SK-N-SH treated with all-trans-retinoic acid at 6 μM for 48 hours (cell line): Measurements from ENCODE around the gene ZNF160.

Experiments used
- ATAC-seq: fragments of 200-7000 bp; cut with Tn5 transposase; 3 replicates; pipeline ENCODE4 v1.9.1; 2020; ENCODE audit warnings: mild to moderate bottlenecking, moderate library complexity
- ARNTL ChIP-seq: fragments of 450-650 bp; formaldehyde crosslinking; IDR thresholded peaks from 2 replicates; pipeline ENCODE4 v1.5.0; 2020; ENCODE audit warnings: low read depth, mild to moderate bottlenecking, moderate library complexity, borderline replicate concordance
- BACH2 ChIP-seq: fragments of 250-450 bp; sonication (Bioruptor Pico); IDR thresholded peaks from 2 replicates; pipeline ENCODE4 v1.9.0; 2021; ENCODE audit warnings: mild to moderate bottlenecking, borderline replicate concordance
- CREB5 ChIP-seq: fragments of 250-450 bp; sonication (Bioruptor Pico); IDR thresholded peaks from 2 replicates; pipeline ENCODE4 v1.5.1; 2020; ENCODE audit warnings: low read depth, mild to moderate bottlenecking, moderate library complexity
- CSDC2 ChIP-seq: fragments of 250-450 bp; sonication (Bioruptor Pico); IDR thresholded peaks from 2 replicates; pipeline ENCODE4 v1.5.0; 2020; ENCODE audit warnings: mild to moderate bottlenecking, moderate library complexity
- CSRNP3 ChIP-seq: fragments of 250-450 bp; sonication (Bioruptor Pico); IDR thresholded peaks from 2 replicates; pipeline ENCODE4 v1.5.1; 2021; ENCODE audit warnings: mild to moderate bottlenecking, moderate library complexity
- ESRRG ChIP-seq: fragments of 250-450 bp; sonication (Bioruptor Pico); IDR thresholded peaks from 2 replicates; pipeline ENCODE4 v1.6.1; 2021; ENCODE audit warnings: mild to moderate bottlenecking
- ISL1 ChIP-seq: fragments of 250-450 bp; sonication (Bioruptor Pico); IDR thresholded peaks from 2 replicates; pipeline ENCODE4 v2.1.2; 2022; ENCODE audit warnings: mild to moderate bottlenecking, moderate library complexity
- OSR1 ChIP-seq: fragments of 250-450 bp; sonication (Bioruptor Pico); IDR thresholded peaks from 2 replicates; pipeline ENCODE4 v1.8.0; 2022; ENCODE audit warnings: moderate library complexity, mild to moderate bottlenecking, inconsistent platforms
- PPARA ChIP-seq: fragments of 250-450 bp; sonication (Bioruptor Pico); IDR thresholded peaks from 2 replicates; pipeline ENCODE4 v1.5.0; 2020; ENCODE audit warnings: mild to moderate bottlenecking, borderline replicate concordance
- RARB ChIP-seq: fragments of 250-450 bp; sonication (Bioruptor Pico); IDR thresholded peaks from 2 replicates; pipeline ENCODE4 v1.8.0; 2021; ENCODE audit warnings: mild to moderate bottlenecking, moderate library complexity
- SNAI2 ChIP-seq: fragments of 250-450 bp; sonication (Bioruptor Pico); IDR thresholded peaks from 2 replicates; pipeline ENCODE4 v1.5.0; 2020; ENCODE audit warnings: mild to moderate bottlenecking, moderate library complexity
- TCF4 ChIP-seq: fragments of 250-450 bp; sonication (Bioruptor Pico); IDR thresholded peaks from 2 replicates; pipeline ENCODE4 v1.8.0; 2021; ENCODE audit warnings: mild to moderate bottlenecking, moderate library complexity, borderline replicate concordance
- TOX ChIP-seq: fragments of 250-450 bp; sonication (Bioruptor Pico); IDR thresholded peaks from 2 replicates; pipeline ENCODE4 v1.8.0; 2021; ENCODE audit warnings: mild to moderate bottlenecking, moderate library complexity, borderline replicate concordance
- TSHZ2 ChIP-seq: fragments of 250-450 bp; sonication (Bioruptor Pico); IDR thresholded peaks from 2 replicates; pipeline ENCODE4 v1.5.0; 2020; ENCODE audit warnings: mild to moderate bottlenecking, moderate library complexity
- ZC3H10 ChIP-seq: fragments of 250-450 bp; sonication (Bioruptor Pico); IDR thresholded peaks from 2 replicates; pipeline ENCODE4 v1.5.1; 2021; ENCODE audit warnings: mild to moderate bottlenecking, moderate library complexity
- ZFP3 ChIP-seq: fragments of 250-450 bp; sonication (Bioruptor Pico); IDR thresholded peaks from 2 replicates; pipeline ENCODE4 v1.5.0; 2020; ENCODE audit warnings: mild to moderate bottlenecking, moderate library complexity
- ZNF565 ChIP-seq: fragments of 450-650 bp; formaldehyde crosslinking; conservative IDR thresholded peaks from 2 replicates; pipeline ENCODE4 v1.5.0; 2020; ENCODE audit warnings: low read depth, mild to moderate bottlenecking, moderate library complexity
- ZNF70 ChIP-seq: fragments of 450-650 bp; formaldehyde crosslinking; IDR thresholded peaks from 2 replicates; pipeline ENCODE4 v1.5.0; 2020; ENCODE audit warnings: mild to moderate bottlenecking, moderate library complexity
- ZNF8 ChIP-seq: fragments of 450-650 bp; formaldehyde crosslinking; IDR thresholded peaks from 2 replicates; pipeline ENCODE4 v1.5.0; 2020; ENCODE audit warnings: mild to moderate bottlenecking, moderate library complexity
- TF ChIP-seq, protein P1 (sequence below): fragments of 250-450 bp; sonication (Bioruptor Pico); IDR thresholded peaks from 2 replicates; pipeline ENCODE4 v1.8.0; 2020; ENCODE audit warnings: mild to moderate bottlenecking, moderate library complexity, borderline replicate concordance

Gene ZNF160

GRCh38 chr19:53085496-53085895 is 17.7 kb downstream of the ZNF160 start:
- no peak for TF ChIP-seq ARNTL (CRISPR knock-in tag)
- no peak for TF ChIP-seq OSR1 (CRISPR knock-in tag)
- TF ChIP-seq ZFP3 (CRISPR knock-in tag) = no peak
- no peak for TF ChIP-seq ZNF70 (CRISPR knock-in tag)
- no peak for TF ChIP-seq ISL1
- TF ChIP-seq TOX (CRISPR knock-in tag) = no peak
- TF ChIP-seq CSDC2 (CRISPR knock-in tag) = no peak
- no peak for TF ChIP-seq CREB5 (CRISPR knock-in tag)
- TF ChIP-seq SNAI2 (CRISPR knock-in tag) = no peak
- no peak for TF ChIP-seq ZNF565 (CRISPR knock-in tag)
- no peak for ATAC-seq

DNA sequence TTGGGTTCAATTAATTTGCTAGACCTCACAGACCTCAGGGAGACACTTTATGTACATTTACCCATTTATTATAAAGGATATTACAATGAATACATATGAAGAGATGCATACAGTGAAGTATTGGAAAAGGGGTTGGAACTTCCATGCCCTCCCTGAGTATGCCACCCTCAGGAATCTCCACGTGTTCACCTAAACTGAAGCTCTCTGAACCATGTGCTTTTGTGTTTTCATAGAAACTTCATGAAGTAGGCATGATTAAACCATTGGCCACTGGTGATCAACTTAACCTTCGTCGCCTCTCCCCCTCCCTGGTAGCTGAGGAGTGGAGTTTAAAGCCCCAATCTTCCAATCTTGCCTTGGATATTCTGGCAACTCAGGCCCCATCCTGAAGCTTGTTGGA is 20.3 kb downstream of the ZNF160 start:
- no peak for ATAC-seq
- TF ChIP-seq RARB (CRISPR knock-in tag) (no peak), ZFP3 (CRISPR knock-in tag) (no peak), TSHZ2 (no peak), CSDC2 (CRISPR knock-in tag) (no peak), ZNF8 (CRISPR knock-in tag) (no peak), OSR1 (CRISPR knock-in tag) (no peak), ISL1 (no peak), ZNF565 (CRISPR knock-in tag) (no peak), SNAI2 (CRISPR knock-in tag) (no peak), TCF4 (CRISPR knock-in tag) (no peak), BACH2 (CRISPR knock-in tag) (no peak), ESRRG (CRISPR knock-in tag) (no peak), TOX (CRISPR knock-in tag) (no peak), CREB5 (CRISPR knock-in tag) (no peak), ZC3H10 (no peak), PPARA (no peak)
- TF ChIP-seq, protein P1, sequence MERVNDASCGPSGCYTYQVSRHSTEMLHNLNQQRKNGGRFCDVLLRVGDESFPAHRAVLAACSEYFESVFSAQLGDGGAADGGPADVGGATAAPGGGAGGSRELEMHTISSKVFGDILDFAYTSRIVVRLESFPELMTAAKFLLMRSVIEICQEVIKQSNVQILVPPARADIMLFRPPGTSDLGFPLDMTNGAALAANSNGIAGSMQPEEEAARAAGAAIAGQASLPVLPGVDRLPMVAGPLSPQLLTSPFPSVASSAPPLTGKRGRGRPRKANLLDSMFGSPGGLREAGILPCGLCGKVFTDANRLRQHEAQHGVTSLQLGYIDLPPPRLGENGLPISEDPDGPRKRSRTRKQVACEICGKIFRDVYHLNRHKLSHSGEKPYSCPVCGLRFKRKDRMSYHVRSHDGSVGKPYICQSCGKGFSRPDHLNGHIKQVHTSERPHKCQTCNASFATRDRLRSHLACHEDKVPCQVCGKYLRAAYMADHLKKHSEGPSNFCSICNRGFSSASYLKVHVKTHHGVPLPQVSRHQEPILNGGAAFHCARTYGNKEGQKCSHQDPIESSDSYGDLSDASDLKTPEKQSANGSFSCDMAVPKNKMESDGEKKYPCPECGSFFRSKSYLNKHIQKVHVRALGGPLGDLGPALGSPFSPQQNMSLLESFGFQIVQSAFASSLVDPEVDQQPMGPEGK = no peak
- TF ChIP-seq, all 23 proteins: peak for 0

GRCh38 chr19:53079313-53079924 is 23.8 kb downstream of the ZNF160 start:
- ATAC-seq = no peak
- TF ChIP-seq, protein P1 = no peak

- TF ChIP-seq TCF4 (CRISPR knock-in tag) (no peak), CSRNP3 (CRISPR knock-in tag) (no peak), ESRRG (CRISPR knock-in tag) (no peak)
- no peak for ATAC-seq
Measured at GRCh38 chr19:53078668-53079067, 24.6 kb downstream of the ZNF160 start.
